H1 (cell line): ENCODE results near the gene GMEB2. TPM values are rescaled to one million over a fixed set of nuclear protein-coding genes. Genes with fewer than 3 reads are reported as not detected.

Experiments used
- CTCF ChIA-PET: fragments of 300-600 bp; sonication (Branson Sonifier 250); formaldehyde crosslinking; loops from one replicate; lab custom pipeline; 2021; ENCODE audit not compliant: partially characterized antibody; lab: Charles Lee
- POLR2A ChIA-PET: fragments of 300-600 bp; sonication (Branson Sonifier 250); formaldehyde crosslinking; loops from one replicate; lab custom pipeline; 2021; ENCODE audit warnings: inconsistent platforms; ENCODE audit not compliant: partially characterized antibody; lab: Charles Lee
- DNase-seq, 2 experiments: peaks; one replicate each; pipeline versions ENCODE4 v3.0.0 to v3.0.0-alpha.2; 2010 to 2022; ENCODE audit warnings: low spot score in 2 of 2, low read depth in 1 of 2, mixed read lengths in 1 of 2
- FAIRE-seq: peaks from 2 replicates; lab custom pipeline; 2011; peaks lifted over from hg19 to GRCh38; lab: Jason Lieb, UNC
- H2AFZ ChIP-seq: 2 replicates; pipeline ENCODE4 v1.8.1; 2012; ENCODE audit warnings: low read length, inconsistent platforms
- H2AK5ac ChIP-seq: 2 replicates; pipeline ENCODE4 v1.6.1; 2013; ENCODE audit warnings: low read depth, low read length
- H2BK120ac ChIP-seq: replicated peaks from 2 replicates; pipeline ENCODE3; 2013; ENCODE audit warnings: low read depth, low read length, inconsistent platforms
- H2BK12ac ChIP-seq: 2 replicates; pipeline ENCODE4 v1.6.1; 2013; ENCODE audit warnings: low read depth, low read length
- H2BK15ac ChIP-seq: 2 replicates; pipeline ENCODE4 v1.6.1; 2013; ENCODE audit warnings: low read length
- H2BK20ac ChIP-seq: 2 replicates; pipeline ENCODE4 v1.6.1; 2013; ENCODE audit warnings: low read length
- H2BK5ac ChIP-seq: 2 replicates; pipeline ENCODE4 v1.6.1; 2013; ENCODE audit warnings: low read depth, low read length
- H3K14ac ChIP-seq: 2 replicates; pipeline ENCODE4 v1.6.1; 2013; ENCODE audit warnings: inconsistent platforms; ENCODE audit not compliant: insufficient read length
- H3K18ac ChIP-seq: 2 replicates; pipeline ENCODE4 v1.6.1; 2013; ENCODE audit warnings: low read length; ENCODE audit errors: extremely low read depth
- H3K23ac ChIP-seq: 2 replicates; pipeline ENCODE4 v1.6.1; 2013; ENCODE audit warnings: inconsistent platforms; ENCODE audit not compliant: insufficient read length
- H3K23me2 ChIP-seq: 2 replicates; pipeline ENCODE4 v1.6.1; 2013; ENCODE audit warnings: low read depth, low read length
- H3K27ac ChIP-seq: 2 replicates; pipeline ENCODE4 v1.6.1; 2011; ENCODE audit warnings: low read depth, low read length, inconsistent platforms
- H3K27me3 ChIP-seq, 4 experiments: replicated peaks in 1 of 4; 1 replicate in 1 of 4; 2 replicates in 3 of 4; pipeline versions ENCODE4 v1.6.1 to v1.8.1; 2011 to 2013; ENCODE audit warnings: low read length in 3 of 4, mild to moderate bottlenecking in 3 of 4, inconsistent platforms in 2 of 4, mixed read lengths in 2 of 4, moderate library complexity in 1 of 4; ENCODE audit not compliant: control insufficient read depth in 3 of 4, insufficient read depth in 3 of 4; ENCODE audit errors: extremely low read depth in 1 of 4
- H3K36me3 ChIP-seq, 4 experiments: 2 replicates each; pipeline versions ENCODE4 v1.6.1 to v1.8.1; 2011 to 2013; ENCODE audit warnings: mild to moderate bottlenecking in 4 of 4, low read length in 3 of 4, moderate library complexity in 2 of 4, control low read depth in 1 of 4, inconsistent platforms in 1 of 4; ENCODE audit not compliant: insufficient read depth in 4 of 4, control insufficient read depth in 2 of 4
- H3K4ac ChIP-seq: replicated peaks from 2 replicates; pipeline ENCODE3; 2013; ENCODE audit warnings: low read length, low read depth, mixed read lengths, inconsistent platforms; ENCODE audit not compliant: insufficient read length
- H3K4me1 ChIP-seq, 4 experiments: replicated peaks in 1 of 4; 1 replicate in 1 of 4; 2 replicates in 3 of 4; pipeline versions ENCODE4 v1.6.1 to v1.8.1; 2011 to 2013; ENCODE audit warnings: low read length in 3 of 4, inconsistent platforms in 2 of 4, mixed read lengths in 1 of 4; ENCODE audit not compliant: insufficient read depth in 4 of 4, control insufficient read depth in 3 of 4
- H3K4me2 ChIP-seq, 2 experiments: 2 replicates each; pipeline versions ENCODE4 v1.6.1 to v1.8.1; 2011 to 2013; ENCODE audit warnings: low read depth in 2 of 2, low read length in 2 of 2, control low read depth in 1 of 2, inconsistent platforms in 1 of 2, mild to moderate bottlenecking in 1 of 2; ENCODE audit not compliant: insufficient read depth in 1 of 2
- H3K4me3 ChIP-seq, 4 experiments: fragments of 200-600, 300-600 bp in 1 of 4; sonication (generic), shearing (Covaris generic), sonication (Bioruptor Twin) in 1 of 4; 2 replicates each; pipeline versions ENCODE4 v1.5.1 to v1.8.1; 2011 to 2016; ENCODE audit warnings: low read length in 4 of 4, low read depth in 3 of 4, control low read depth in 2 of 4, inconsistent platforms in 2 of 4, mild to moderate bottlenecking in 2 of 4, mixed read lengths in 1 of 4, moderate library complexity in 1 of 4; ENCODE audit not compliant: insufficient read depth in 2 of 4; ENCODE audit errors: extremely low read depth in 1 of 4
- H3K56ac ChIP-seq: replicated peaks from 2 replicates; pipeline ENCODE3; 2013; ENCODE audit warnings: low read depth, mild to moderate bottlenecking, mixed read lengths, low read length, inconsistent platforms; ENCODE audit not compliant: insufficient read length
- H3K79me1 ChIP-seq: 2 replicates; pipeline ENCODE4 v1.6.1; 2013; ENCODE audit warnings: low read depth, low read length, control low read depth
- H3K79me2 ChIP-seq, 2 experiments: 2 replicates each; pipeline versions ENCODE4 v1.6.1 to v1.8.1; 2012 to 2013; ENCODE audit warnings: low read length in 2 of 2, mild to moderate bottlenecking in 2 of 2, inconsistent platforms in 1 of 2; ENCODE audit not compliant: insufficient read depth in 2 of 2, control insufficient read depth in 1 of 2
- H3K9ac ChIP-seq, 4 experiments: replicated peaks in 1 of 4; 1 replicate in 1 of 4; 2 replicates in 3 of 4; pipeline versions ENCODE4 v1.6.1 to v1.8.1; 2011 to 2013; ENCODE audit warnings: low read depth in 3 of 4, low read length in 3 of 4, control low read depth in 2 of 4, mild to moderate bottlenecking in 2 of 4, moderate library complexity in 2 of 4, inconsistent platforms in 1 of 4; ENCODE audit errors: extremely low read depth in 1 of 4
- H3K9me3 ChIP-seq, 2 experiments: 2 replicates each; pipeline versions ENCODE4 v1.6.1 to v1.8.1; 2012 to 2013; ENCODE audit warnings: mild to moderate bottlenecking in 2 of 2, moderate library complexity in 2 of 2, control low read depth in 1 of 2, inconsistent platforms in 1 of 2, low read depth in 1 of 2, low read length in 1 of 2, mixed read lengths in 1 of 2; ENCODE audit not compliant: insufficient read depth in 2 of 2
- H4K20me1 ChIP-seq, 2 experiments: replicated peaks in 1 of 2; 2 replicates each; pipeline versions ENCODE3 to v1.8.1; 2011 to 2013; ENCODE audit warnings: inconsistent platforms in 2 of 2, low read length in 2 of 2, mild to moderate bottlenecking in 1 of 2; ENCODE audit not compliant: insufficient read depth in 2 of 2, control insufficient read depth in 1 of 2
- H4K5ac ChIP-seq: 2 replicates; pipeline ENCODE4 v1.6.1; 2013; ENCODE audit warnings: low read length, low read depth, mixed read lengths, inconsistent platforms; ENCODE audit not compliant: insufficient read length
- H4K8ac ChIP-seq: 2 replicates; pipeline ENCODE4 v1.8.0; 2013; ENCODE audit warnings: mild to moderate bottlenecking, moderate library complexity, low read length, inconsistent platforms; ENCODE audit not compliant: insufficient read depth; ENCODE audit errors: extremely low read depth
- H4K91ac ChIP-seq: replicated peaks from 2 replicates; pipeline ENCODE3; 2013; ENCODE audit warnings: low read length, mixed read lengths, inconsistent platforms; ENCODE audit not compliant: insufficient read length
- ATF3 ChIP-seq: IDR thresholded peaks from 2 replicates; pipeline ENCODE4 v1.6.1; 2011; ENCODE audit warnings: low read depth, mild to moderate bottlenecking, low read length; ENCODE audit not compliant: insufficient read depth
- CEBPB ChIP-seq: IDR thresholded peaks from 2 replicates; pipeline ENCODE4 v1.6.1; 2012; ENCODE audit warnings: low read depth, low read length
- GTF2F1 ChIP-seq: IDR thresholded peaks from 2 replicates; pipeline ENCODE4 v1.6.1; 2012; ENCODE audit warnings: low read depth, low read length, improper control_type of control experiment, borderline replicate concordance
- HDAC6 ChIP-seq: IDR thresholded peaks from one replicate; pipeline ENCODE4 v1.7.1; 2012; ENCODE audit warnings: low read depth, mild to moderate bottlenecking, inconsistent platforms, low read length, moderate library complexity
- KDM4A ChIP-seq: IDR thresholded peaks from one replicate; pipeline ENCODE4 v1.7.1; 2012; ENCODE audit warnings: low read depth, mild to moderate bottlenecking, moderate library complexity, low read length, inconsistent platforms; ENCODE audit not compliant: severe bottlenecking
- TAF1 ChIP-seq: IDR thresholded peaks from 2 replicates; pipeline ENCODE4 v1.6.1; 2011; ENCODE audit warnings: mild to moderate bottlenecking, low read depth, low read length
- TCF12 ChIP-seq: IDR thresholded peaks from 2 replicates; pipeline ENCODE4 v1.6.1; 2011; ENCODE audit warnings: low read depth, mild to moderate bottlenecking, low read length
- WGBS, 2 experiments: shearing (Covaris generic) in 1 of 2; methylation state at CpG; one replicate each; pipeline versions ENCODE4 v1.1.6 to v1.1.7; 2013 to 2015; ENCODE audit warnings: low lambda C conversion rate in 2 of 2, mixed read lengths in 2 of 2, inconsistent platforms in 1 of 2, low coverage in 1 of 2, missing lambda C conversion rate in 1 of 2; ENCODE audit not compliant: insufficient replicate concordance in 2 of 2, insufficient coverage in 1 of 2, insufficient read length in 1 of 2; ENCODE audit errors: extremely low coverage in 1 of 2, missing lambda C conversion rate in 1 of 2; 5-methylcytosine and 5-hydroxymethylcytosine counted together
- polyA plus RNA-seq, 7 experiments: library from polyadenylated mRNA; depleted of rRNA in 3 of 7; stranded (reverse) in 5 of 7; unstranded in 2 of 7; fragments of >200 nt in 5 of 7; fragments of 200-250 nt in 2 of 7; gene quantifications; 1 replicate in 5 of 7; 2 replicates in 1 of 7; 4 replicates in 1 of 7; pipeline versions ENCODE4 v1.2.1 to v1.2.3, GENCODE V29; 2011 to 2013; ENCODE audit warnings: missing spikeins in 2 of 7, mixed read lengths in 2 of 7
- total RNA-seq: library from RNA; stranded (reverse); fragmentation: NEBNext Ultra II Directional; extraction: Animal tissue kit (Norgen Biotek cat#: 25700); gene quantifications from 2 replicates; pipeline ENCODE4 v1.2.1, GENCODE V29; 2021
- TF ChIP-seq, protein P1 (sequence below): IDR thresholded peaks from 2 replicates; pipeline ENCODE4 v1.6.1; 2011; ENCODE audit warnings: low read length, improper control_type of control experiment

Gene GMEB2
- total and polyA plus RNA-seq, 2 of the 8 experiments (the other 6 are each of a cell fraction or from before 2014, with no cell fraction given) = 12.9 to 14.2 TPM

DNA sequence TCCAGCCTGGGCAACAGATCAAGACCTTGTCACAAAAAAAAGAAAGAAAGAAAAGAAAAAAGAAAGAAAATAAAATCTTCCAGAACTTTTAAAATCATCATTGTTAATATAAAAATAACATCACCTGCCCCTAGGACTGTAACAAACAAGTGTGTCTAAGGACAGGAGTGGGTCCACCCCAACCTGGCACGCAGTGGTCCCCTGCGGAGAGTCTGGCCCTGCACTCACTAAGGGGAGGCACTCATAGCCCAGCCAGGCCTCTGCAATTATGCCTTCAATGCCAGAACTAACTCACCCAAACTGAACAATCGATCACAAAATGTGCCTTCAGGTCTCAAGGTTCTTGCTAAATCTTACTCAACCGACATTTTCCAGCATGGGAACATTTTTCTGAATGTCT is 4.8 kb downstream of the GMEB2 start:
- Histone ChIP-seq H4K20me1 (peaks cover 0 to 5% of the 10 kb centered on the region in 2 experiments), H3K9ac (no peak overlapping the region), H2AFZ (no peak overlapping the region), H3K23me2 (peaks cover 5% of the 10 kb centered on the region; the same call in 1 of the 2 replicates), H3K36me3 (peaks cover 5 to 9% (median 6%) of the 10 kb centered on the region in 4 experiments; a peak in 5 of 8 replicates), H3K27ac (no peak overlapping the region), H2AK5ac (no peak overlapping the region), H3K4me2 (no peak overlapping the region), H2BK20ac (no peak overlapping the region), H3K79me1 (peaks cover 7% of the 10 kb centered on the region), H3K4me3 (no peak overlapping the region), H4K5ac (no peak overlapping the region), H3K27me3 (no peaks in the 10 kb centered on the region; a peak in 2 of 7 replicates), H3K18ac (no peak overlapping the region), H2BK15ac (no peak overlapping the region), H4K91ac (no peak overlapping the region), H3K14ac (no peak overlapping the region), H2BK120ac (no peak overlapping the region), H3K79me2 (peaks cover 0 to 52% of the 10 kb centered on the region in 2 experiments; a peak in 2 of 4 replicates), H3K56ac (no peak overlapping the region), H3K9me3 (no peaks in the 10 kb centered on the region), H4K8ac (no peak overlapping the region), H3K4me1 (peaks cover 0 to 3% (median 0%) of the 10 kb centered on the region in 4 experiments; a peak in 2 of 7 replicates), H3K4ac (no peak overlapping the region), H3K23ac (no peak overlapping the region), H2BK5ac (no peak overlapping the region), H2BK12ac (no peak overlapping the region)
- WGBS, 2 experiments = 91% methylated on average over 4 of the region's 4 CpGs; no CpG with 5 or more reads in 1 of the 2 experiments
- FAIRE-seq = no peak
- CTCF ChIA-PET = interaction anchor here (0.8 kb wide), 1 partner anchor 10 kb away, joined by 3 read pairs; no protein-coding TSS in a partner anchor
- POLR2A ChIA-PET = interaction anchor here (1.3 kb wide), 1 partner anchor 61 kb away, joined by 3 read pairs; no protein-coding TSS in a partner anchor
- no peak for DNase-seq
- TF ChIP-seq TAF1 (no peak), KDM4A (no peak), CEBPB (no peak), ATF3 (no peak), GTF2F1 (no peak), TCF12 (no peak), HDAC6 (no peak)
- TF ChIP-seq, protein P1, sequence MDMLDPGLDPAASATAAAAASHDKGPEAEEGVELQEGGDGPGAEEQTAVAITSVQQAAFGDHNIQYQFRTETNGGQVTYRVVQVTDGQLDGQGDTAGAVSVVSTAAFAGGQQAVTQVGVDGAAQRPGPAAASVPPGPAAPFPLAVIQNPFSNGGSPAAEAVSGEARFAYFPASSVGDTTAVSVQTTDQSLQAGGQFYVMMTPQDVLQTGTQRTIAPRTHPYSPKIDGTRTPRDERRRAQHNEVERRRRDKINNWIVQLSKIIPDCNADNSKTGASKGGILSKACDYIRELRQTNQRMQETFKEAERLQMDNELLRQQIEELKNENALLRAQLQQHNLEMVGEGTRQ = no peak
